ENCODE measurements around the gene IGSF22. TPM values are rescaled to one million over a fixed set of nuclear protein-coding genes. Genes with fewer than 3 reads are reported as not detected.
"Not testable (repeated sequence)": the region's sequence is repeated elsewhere in the genome, so short reads cannot be mapped to it uniquely, and the experiment has no call there.

The IGSF22 gene
- total RNA-seq, 4 donors from 2014 or later: not detected

DNA sequence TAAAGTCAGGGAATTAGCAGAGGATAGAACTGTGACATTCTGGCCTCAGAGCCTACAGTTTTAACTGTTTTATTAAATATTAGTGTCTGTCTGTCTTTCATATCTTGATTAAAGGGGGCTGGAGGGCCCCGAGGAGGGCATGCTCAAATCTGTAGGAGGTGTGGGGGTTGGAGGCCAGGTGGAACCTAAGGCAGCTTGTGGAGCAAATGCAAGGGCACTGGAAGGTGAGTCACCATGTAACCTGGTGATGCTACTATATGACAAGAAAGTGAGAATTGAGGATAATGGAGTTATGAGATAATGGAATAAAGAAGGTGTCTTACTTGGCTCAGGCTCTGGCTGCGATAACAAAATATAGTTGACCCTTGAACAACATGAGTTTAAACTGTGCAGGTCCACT lies 54.7 kb downstream of the IGSF22 start:
- in situ Hi-C loops (cut with MboI; ENCODE audit: low sequenced_read_pairs in 4 of 4) (no loop called here), intact Hi-C loops (cut with DNase I; ENCODE audit: low total_unique reads) (no loop called here)
- Histone ChIP-seq H3K9me3 (no peaks in the 10 kb centered on the region), H3K4me1 (no peaks in the 10 kb centered on the region), H3K36me3 (no peaks in the 10 kb centered on the region), H3K27me3 (no peaks in the 10 kb centered on the region), H3K4me3 (no peak overlapping the region), H3K27ac (no peak overlapping the region)
- ATAC-seq (no peak), DNase-seq (no peak)
- no peak for TF ChIP-seq POLR2A (IDR thresholded peaks at IDR 0.05)
- TF ChIP-seq, protein P1, sequence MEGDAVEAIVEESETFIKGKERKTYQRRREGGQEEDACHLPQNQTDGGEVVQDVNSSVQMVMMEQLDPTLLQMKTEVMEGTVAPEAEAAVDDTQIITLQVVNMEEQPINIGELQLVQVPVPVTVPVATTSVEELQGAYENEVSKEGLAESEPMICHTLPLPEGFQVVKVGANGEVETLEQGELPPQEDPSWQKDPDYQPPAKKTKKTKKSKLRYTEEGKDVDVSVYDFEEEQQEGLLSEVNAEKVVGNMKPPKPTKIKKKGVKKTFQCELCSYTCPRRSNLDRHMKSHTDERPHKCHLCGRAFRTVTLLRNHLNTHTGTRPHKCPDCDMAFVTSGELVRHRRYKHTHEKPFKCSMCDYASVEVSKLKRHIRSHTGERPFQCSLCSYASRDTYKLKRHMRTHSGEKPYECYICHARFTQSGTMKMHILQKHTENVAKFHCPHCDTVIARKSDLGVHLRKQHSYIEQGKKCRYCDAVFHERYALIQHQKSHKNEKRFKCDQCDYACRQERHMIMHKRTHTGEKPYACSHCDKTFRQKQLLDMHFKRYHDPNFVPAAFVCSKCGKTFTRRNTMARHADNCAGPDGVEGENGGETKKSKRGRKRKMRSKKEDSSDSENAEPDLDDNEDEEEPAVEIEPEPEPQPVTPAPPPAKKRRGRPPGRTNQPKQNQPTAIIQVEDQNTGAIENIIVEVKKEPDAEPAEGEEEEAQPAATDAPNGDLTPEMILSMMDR (IDR thresholded peaks at IDR 0.05 in 4 of 5, conservative IDR thresholded peaks at IDR 0.05 in 1 of 5): no peak

DNA sequence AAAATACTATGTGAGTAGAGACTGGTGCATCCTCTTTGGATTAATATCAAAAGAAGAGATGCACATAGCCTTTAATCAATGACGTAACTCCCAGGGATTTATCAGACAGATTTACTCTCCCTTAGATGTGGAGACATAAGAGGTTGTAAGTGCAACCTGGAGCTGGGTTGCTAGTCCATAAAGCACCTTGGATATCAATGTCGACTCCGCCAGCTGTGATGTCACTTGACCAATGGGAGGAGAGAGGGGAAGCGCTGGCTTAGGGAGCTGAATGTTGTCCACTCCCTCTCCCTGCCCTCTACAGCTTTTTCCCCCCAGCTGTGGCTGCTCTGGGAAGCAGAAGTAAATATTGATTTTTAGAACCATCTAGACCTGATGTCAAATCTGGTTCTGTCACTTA lies 56.3 kb downstream of the IGSF22 start:
- Histone ChIP-seq H3K27ac (no peak overlapping the region), H3K9me3 (no peaks in the 10 kb centered on the region), H3K36me3 (no peaks in the 10 kb centered on the region), H3K4me1 (no peaks in the 10 kb centered on the region), H3K27me3 (peaks cover 0 to 4% (median 0%) of the 10 kb centered on the region in 3 donors), H3K4me3 (no peak overlapping the region)
- no peak for TF ChIP-seq POLR2A (IDR thresholded peaks at IDR 0.05)
- TF ChIP-seq, protein P1 (IDR thresholded peaks at IDR 0.05 in 4 of 5, conservative IDR thresholded peaks at IDR 0.05 in 1 of 5): no peak
- in situ Hi-C loops (cut with MboI; ENCODE audit: low sequenced_read_pairs in 4 of 4) (no loop called here), intact Hi-C loops (cut with DNase I; ENCODE audit: low total_unique reads) (no loop called here)
- no peak for DNase-seq
- no peak for ATAC-seq

DNA sequence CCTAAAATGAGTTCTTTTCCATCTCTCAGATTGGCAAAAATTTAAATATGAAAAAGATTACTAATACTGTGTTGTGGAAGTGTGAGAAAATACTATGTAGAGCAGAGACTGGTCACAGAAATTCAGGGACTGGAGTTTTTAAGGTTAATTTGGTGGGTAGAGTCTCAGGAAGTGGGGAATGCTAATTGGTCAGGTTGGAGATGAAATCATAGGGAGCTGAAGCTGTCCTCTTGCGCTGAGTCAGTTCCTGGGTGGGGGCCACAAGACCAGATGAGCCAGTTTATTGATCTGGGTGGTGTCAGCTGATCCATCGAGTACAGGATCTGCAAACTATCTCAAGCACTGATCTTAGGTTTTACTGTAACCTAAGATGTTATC lies 56.8 kb downstream of the IGSF22 start:
- DNase-seq: no peak
- Histone ChIP-seq H3K27me3 (peaks cover 0 to 4% (median 0%) of the 10 kb centered on the region in 3 donors), H3K9me3 (no peaks in the 10 kb centered on the region), H3K4me3 (no peak overlapping the region), H3K4me1 (no peaks in the 10 kb centered on the region), H3K27ac (no peak overlapping the region), H3K36me3 (no peaks in the 10 kb centered on the region)
- no peak for ATAC-seq
- TF ChIP-seq, protein P1 (IDR thresholded peaks at IDR 0.05 in 4 of 5, conservative IDR thresholded peaks at IDR 0.05 in 1 of 5): no peak
- no peak for TF ChIP-seq POLR2A (IDR thresholded peaks at IDR 0.05)
- in situ Hi-C loops (cut with MboI; ENCODE audit: low sequenced_read_pairs in 4 of 4): no loop called here
- intact Hi-C loops (cut with DNase I; ENCODE audit: low total_unique reads): no loop called here

DNA sequence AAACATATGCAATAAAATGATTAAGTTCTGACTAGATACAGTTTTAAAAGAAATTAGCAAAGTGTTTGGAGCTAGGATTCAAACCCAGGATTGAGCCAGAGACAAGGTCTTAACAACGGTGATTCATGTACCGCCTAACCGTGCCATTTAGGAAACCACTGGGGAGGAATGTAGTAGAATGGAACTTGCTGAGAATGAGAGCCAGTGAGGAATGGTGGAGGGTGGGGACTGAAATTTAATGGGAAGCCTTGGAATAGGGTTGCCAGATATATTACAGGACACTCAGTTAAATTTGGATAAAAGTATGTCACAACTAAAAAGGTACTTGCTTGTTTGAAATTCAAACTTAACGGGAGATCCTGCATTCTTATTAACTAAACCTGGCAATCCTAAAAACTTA lies 57.9 kb downstream of the IGSF22 start:
- no peak for DNase-seq
- H3K9me3 ChIP-seq: no peaks in the 10 kb centered on the region
- TF ChIP-seq, protein P1 (IDR thresholded peaks at IDR 0.05 in 4 of 5, conservative IDR thresholded peaks at IDR 0.05 in 1 of 5): no peak
- no peak for TF ChIP-seq POLR2A (IDR thresholded peaks at IDR 0.05)
- peaks cover 0 to 4% (median 0%) of the 10 kb centered on the region in 3 donors for H3K27me3 ChIP-seq
- no peaks in the 10 kb centered on the region for H3K36me3 ChIP-seq
- ATAC-seq: no peak
- intact Hi-C loops (cut with DNase I; ENCODE audit: low total_unique reads): no loop called here
- in situ Hi-C loops (cut with MboI; ENCODE audit: low sequenced_read_pairs in 4 of 4): no loop called here
- no peaks in the 10 kb centered on the region for H3K4me1 ChIP-seq
- H3K4me3 ChIP-seq: no peak overlapping the region
- no peak overlapping the region for H3K27ac ChIP-seq

DNA sequence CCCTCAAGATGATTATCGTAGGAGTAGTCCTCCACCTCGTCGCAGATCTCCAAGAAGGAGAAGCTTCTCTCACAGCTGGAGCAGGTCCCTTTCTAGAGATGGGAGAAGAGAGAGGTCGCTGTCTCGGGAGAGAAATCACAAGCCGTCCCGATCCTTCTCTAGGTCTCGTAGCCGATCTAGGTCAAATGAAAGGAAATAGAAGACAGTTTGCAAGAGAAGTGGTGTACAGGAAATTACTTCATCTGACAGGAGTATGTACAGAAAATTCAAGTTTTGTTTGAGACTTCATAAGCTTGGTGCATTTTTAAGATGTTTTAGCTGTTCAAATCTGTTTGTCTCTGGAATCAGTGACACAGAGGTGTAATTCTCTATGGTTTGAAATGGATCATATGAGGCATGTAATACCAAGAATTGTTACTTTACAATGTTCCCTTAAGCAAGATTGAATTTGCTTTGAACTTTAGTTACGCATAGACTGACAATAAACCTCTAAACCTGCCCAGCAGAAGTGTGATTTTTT lies 60.6 kb downstream of the IGSF22 start:
- ATAC-seq; H3K4me3 ChIP-seq; DNase-seq; H3K4me1 ChIP-seq; H3K36me3 ChIP-seq; in situ Hi-C loops (cut with MboI; ENCODE audit: low sequenced_read_pairs in 4 of 4); H3K9me3 ChIP-seq; intact Hi-C loops (cut with DNase I; ENCODE audit: low total_unique reads); H3K27me3 ChIP-seq; H3K27ac ChIP-seq: not testable (repeated sequence)
